H9 (cell line): Measurements from ENCODE around the gene EDARADD. TPM values are rescaled to one million over a fixed set of nuclear protein-coding genes. Genes with fewer than 3 reads are reported as not detected.

Source experiments
- DNase-seq: peaks from one replicate; pipeline ENCODE4 v3.0.0-alpha.2; 2017
- H2AFZ ChIP-seq: one replicate; pipeline ENCODE4 v1.6.1; 2013; ENCODE audit warnings: mild to moderate bottlenecking, low read length, control low read depth, moderate library complexity
- H2AK5ac ChIP-seq: 2 replicates; pipeline ENCODE4 v1.6.1; 2013; ENCODE audit warnings: low read length, control low read depth, mixed read lengths; ENCODE audit not compliant: insufficient read length
- H2BK120ac ChIP-seq: one replicate; pipeline ENCODE4 v1.6.1; 2013; ENCODE audit warnings: low read depth, mild to moderate bottlenecking, low read length, control low read depth, inconsistent platforms; ENCODE audit not compliant: poor library complexity, severe bottlenecking
- H2BK12ac ChIP-seq: 2 replicates; pipeline ENCODE4 v1.6.1; 2013; ENCODE audit warnings: low read length, control low read depth, mixed read lengths, low read depth; ENCODE audit not compliant: insufficient read length
- H2BK15ac ChIP-seq: 2 replicates; pipeline ENCODE4 v1.6.1; 2013; ENCODE audit warnings: low read depth, low read length, control low read depth
- H2BK20ac ChIP-seq: one replicate; pipeline ENCODE4 v1.6.1; 2013; ENCODE audit warnings: low read depth, mild to moderate bottlenecking, low read length, control low read depth, inconsistent platforms; ENCODE audit not compliant: poor library complexity, severe bottlenecking
- H2BK5ac ChIP-seq: 2 replicates; pipeline ENCODE4 v1.6.1; 2013; ENCODE audit warnings: low read length, control low read depth, mixed read lengths; ENCODE audit not compliant: insufficient read length
- H3K14ac ChIP-seq: 2 replicates; pipeline ENCODE4 v1.6.1; 2013; ENCODE audit warnings: low read length, control low read depth; ENCODE audit not compliant: insufficient read depth
- H3K18ac ChIP-seq: 2 replicates; pipeline ENCODE4 v1.6.1; 2013; ENCODE audit warnings: low read depth, mild to moderate bottlenecking, mixed read lengths, low read length, control low read depth; ENCODE audit not compliant: insufficient read length
- H3K23ac ChIP-seq: 2 replicates; pipeline ENCODE4 v1.6.1; 2013; ENCODE audit warnings: low read length, control low read depth, mixed read lengths, low read depth; ENCODE audit not compliant: insufficient read length
- H3K23me2 ChIP-seq: 2 replicates; pipeline ENCODE4 v1.6.1; 2013; ENCODE audit warnings: low read depth, mild to moderate bottlenecking, mixed read lengths, low read length, control low read depth; ENCODE audit not compliant: insufficient read length, poor library complexity, severe bottlenecking
- H3K27ac ChIP-seq: 2 replicates; pipeline ENCODE4 v1.5.1; 2013; ENCODE audit warnings: low read length, control low read depth, mixed read lengths, low read depth; ENCODE audit not compliant: insufficient read length
- H3K27me3 ChIP-seq: 2 replicates; pipeline ENCODE4 v1.6.1; 2013; ENCODE audit warnings: low read length, control low read depth, inconsistent platforms; ENCODE audit not compliant: insufficient read depth
- H3K4ac ChIP-seq: 2 replicates; pipeline ENCODE4 v1.6.1; 2013; ENCODE audit warnings: low read depth, mild to moderate bottlenecking, control low read depth, inconsistent platforms, low read length, moderate library complexity
- H3K4me1 ChIP-seq: 2 replicates; pipeline ENCODE4 v1.6.1; 2013; ENCODE audit warnings: low read length, control low read depth, inconsistent platforms; ENCODE audit not compliant: insufficient read depth
- H3K4me2 ChIP-seq: 2 replicates; pipeline ENCODE4 v1.6.1; 2013; ENCODE audit warnings: low read length, control low read depth, mixed read lengths; ENCODE audit not compliant: insufficient read length, insufficient read depth
- H3K56ac ChIP-seq: 2 replicates; pipeline ENCODE4 v1.6.1; 2013; ENCODE audit warnings: low read depth, mild to moderate bottlenecking, mixed read lengths, low read length, control low read depth; ENCODE audit not compliant: insufficient read length
- H3K79me1 ChIP-seq: 2 replicates; pipeline ENCODE4 v1.6.1; 2013; ENCODE audit warnings: low read depth, mild to moderate bottlenecking, moderate library complexity, low read length, control low read depth, inconsistent platforms; ENCODE audit not compliant: insufficient read depth, poor library complexity, severe bottlenecking
- H3K79me2 ChIP-seq: 2 replicates; pipeline ENCODE4 v1.6.1; 2013; ENCODE audit warnings: low read length, control low read depth, inconsistent platforms; ENCODE audit not compliant: insufficient read depth
- H3K9ac ChIP-seq: 2 replicates; pipeline ENCODE4 v1.6.1; 2013; ENCODE audit warnings: low read length, control low read depth, mixed read lengths; ENCODE audit not compliant: insufficient read length; ENCODE audit errors: extremely low read depth
- H3K9me3 ChIP-seq: one replicate; pipeline ENCODE4 v1.6.1; 2013; ENCODE audit warnings: low read depth, low read length, inconsistent platforms; ENCODE audit not compliant: control insufficient read depth
- H3T11ph ChIP-seq: one replicate; pipeline ENCODE4 v1.6.1; 2013; ENCODE audit warnings: mild to moderate bottlenecking, low read length, control low read depth, inconsistent platforms
- H4K20me1 ChIP-seq: one replicate; pipeline ENCODE4 v1.6.1; 2013; ENCODE audit not compliant: control insufficient read depth, insufficient read length, insufficient read depth
- H4K5ac ChIP-seq: 2 replicates; pipeline ENCODE4 v1.6.1; 2013; ENCODE audit warnings: low read depth, mild to moderate bottlenecking, mixed read lengths, low read length, control low read depth; ENCODE audit not compliant: insufficient read length
- H4K8ac ChIP-seq: replicated peaks from 2 replicates; pipeline ENCODE4 v1.6.1; 2013; ENCODE audit warnings: low read length, control low read depth, mixed read lengths, low read depth; ENCODE audit not compliant: insufficient read length
- H4K91ac ChIP-seq: 2 replicates; pipeline ENCODE4 v1.6.1; 2013; ENCODE audit warnings: low read depth, mild to moderate bottlenecking, moderate library complexity, mixed read lengths, low read length, control low read depth; ENCODE audit not compliant: insufficient read length
- H3K27ac Mint-ChIP-seq, 3 experiments: 2 replicates in 2 of 3; 3 replicates in 1 of 3; pipeline ENCODE4 v1.8.0; 2020 to 2021; ENCODE audit warnings: mixed read lengths in 3 of 3, mild to moderate bottlenecking in 1 of 3, moderate library complexity in 1 of 3
- H3K27me3 Mint-ChIP-seq: 2 replicates; pipeline ENCODE4 v1.8.0; 2021; ENCODE audit warnings: low read depth, mild to moderate bottlenecking, moderate library complexity, mixed read lengths
- H3K36me3 Mint-ChIP-seq, 3 experiments: 2 replicates in 2 of 3; 3 replicates in 1 of 3; pipeline ENCODE4 v1.8.0; 2020 to 2021; ENCODE audit warnings: low read depth in 3 of 3, mixed read lengths in 3 of 3; ENCODE audit not compliant: insufficient read depth in 1 of 3
- H3K4me1 Mint-ChIP-seq, 2 experiments: 2 replicates each; pipeline ENCODE4 v1.8.0; 2020; ENCODE audit warnings: mixed read lengths in 2 of 2
- H3K4me3 Mint-ChIP-seq, 2 experiments: 2 replicates in 1 of 2; 3 replicates in 1 of 2; pipeline ENCODE4 v1.8.0; 2020 to 2021; ENCODE audit warnings: mild to moderate bottlenecking in 2 of 2, mixed read lengths in 2 of 2, moderate library complexity in 1 of 2
- H3K9me3 Mint-ChIP-seq, 2 experiments: 2 replicates in 1 of 2; 3 replicates in 1 of 2; pipeline ENCODE4 v1.8.0; 2020; ENCODE audit warnings: mild to moderate bottlenecking in 2 of 2, mixed read lengths in 2 of 2, moderate library complexity in 1 of 2
- WGBS: extraction: QIAGEN DNeasy Blood & Tissue Kit; methylation state at CpG from one replicate; pipeline ENCODE4 v1.1.7; 2013; ENCODE audit warnings: missing lambda C conversion rate, low lambda C conversion rate, mixed read lengths; ENCODE audit not compliant: insufficient read length; ENCODE audit errors: extremely low coverage; 5-methylcytosine and 5-hydroxymethylcytosine counted together
- total RNA-seq: library from RNA; stranded (reverse); gene quantifications from 2 replicates; pipeline ENCODE4 v1.2.1, GENCODE V29; 2021
- TF ChIP-seq, protein P1 (sequence below): fragments of 200-600 bp; sonication (generic); conservative IDR thresholded peaks from 3 replicates; pipeline ENCODE4 v1.8.0; 2021; ENCODE audit warnings: antibody characterized with exemption, mild to moderate bottlenecking

Gene EDARADD
- total RNA-seq, 1 experiment from 2014 or later = 3.8 TPM

DNA sequence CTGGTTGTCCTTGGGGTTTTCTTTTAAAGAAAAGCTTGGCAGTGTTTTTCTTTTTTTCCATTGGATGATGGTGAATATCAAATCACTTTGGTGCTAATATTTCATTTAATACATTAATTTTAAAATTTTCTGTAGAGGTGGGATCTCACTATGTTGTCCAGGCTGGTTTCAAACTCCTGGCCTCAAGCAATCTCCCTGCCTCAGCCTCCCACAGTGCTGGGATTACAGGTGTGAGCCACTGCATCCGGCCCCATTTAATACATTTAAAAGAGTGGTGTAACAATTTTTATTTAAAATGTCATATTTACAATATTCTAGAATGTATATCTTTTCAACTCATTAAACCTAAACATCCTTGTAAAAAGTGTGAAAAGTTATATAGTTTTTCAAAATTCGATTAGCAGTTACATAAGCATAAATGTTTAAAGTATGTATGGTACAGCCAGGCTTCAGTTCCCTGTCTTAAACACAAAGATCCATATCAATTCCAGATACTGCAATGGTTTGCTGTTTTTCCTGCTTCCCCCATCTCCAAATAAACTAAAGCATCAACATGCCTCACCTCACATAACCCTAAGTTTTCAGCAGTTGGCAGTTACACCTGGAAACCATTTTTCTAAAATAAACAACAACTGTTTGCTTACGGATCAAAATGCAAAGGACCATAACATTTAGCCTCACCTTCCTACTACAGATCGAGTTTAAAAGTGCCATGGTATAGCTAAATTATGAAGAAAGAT lies 120.8 kb downstream of the EDARADD start:
- Histone ChIP-seq H2BK120ac (no peak overlapping the region), H3K79me1 (no peaks in the 10 kb centered on the region), H3K4me2 (no peak overlapping the region), H3K56ac (no peak overlapping the region), H2BK20ac (no peak overlapping the region), H2BK15ac (no peak overlapping the region), H3K9me3 (no peaks in the 10 kb centered on the region), H4K20me1 (no peaks in the 10 kb centered on the region), H4K91ac (no peak overlapping the region), H3K4me1 (no peaks in the 10 kb centered on the region), H3K9ac (no peak overlapping the region), H2AFZ (no peak overlapping the region), H3K23ac (no peak overlapping the region), H3K18ac (no peak overlapping the region), H2BK12ac (no peak overlapping the region), H3T11ph (no peak overlapping the region), H4K8ac (no peak overlapping the region), H3K27ac (no peak overlapping the region), H2AK5ac (no peak overlapping the region), H3K14ac (no peak overlapping the region), H3K27me3 (no peaks in the 10 kb centered on the region), H2BK5ac (no peak overlapping the region), H3K79me2 (no peaks in the 10 kb centered on the region), H3K4ac (no peak overlapping the region), H4K5ac (no peak overlapping the region), H3K23me2 (no peaks in the 10 kb centered on the region)
- Mint-ChIP-seq H3K9me3 (no peaks in the 10 kb centered on the region), H3K36me3 (no peaks in the 10 kb centered on the region), H3K4me3 (no peak overlapping the region), H3K4me1 (peaks cover 12 to 13% of the 10 kb centered on the region in 2 experiments), H3K27ac (no peak overlapping the region; a peak in 1 of 7 replicates), H3K27me3 (no peaks in the 10 kb centered on the region)
- no CpG with 5 or more reads among the region's 4 CpGs for WGBS
- TF ChIP-seq, protein P1, sequence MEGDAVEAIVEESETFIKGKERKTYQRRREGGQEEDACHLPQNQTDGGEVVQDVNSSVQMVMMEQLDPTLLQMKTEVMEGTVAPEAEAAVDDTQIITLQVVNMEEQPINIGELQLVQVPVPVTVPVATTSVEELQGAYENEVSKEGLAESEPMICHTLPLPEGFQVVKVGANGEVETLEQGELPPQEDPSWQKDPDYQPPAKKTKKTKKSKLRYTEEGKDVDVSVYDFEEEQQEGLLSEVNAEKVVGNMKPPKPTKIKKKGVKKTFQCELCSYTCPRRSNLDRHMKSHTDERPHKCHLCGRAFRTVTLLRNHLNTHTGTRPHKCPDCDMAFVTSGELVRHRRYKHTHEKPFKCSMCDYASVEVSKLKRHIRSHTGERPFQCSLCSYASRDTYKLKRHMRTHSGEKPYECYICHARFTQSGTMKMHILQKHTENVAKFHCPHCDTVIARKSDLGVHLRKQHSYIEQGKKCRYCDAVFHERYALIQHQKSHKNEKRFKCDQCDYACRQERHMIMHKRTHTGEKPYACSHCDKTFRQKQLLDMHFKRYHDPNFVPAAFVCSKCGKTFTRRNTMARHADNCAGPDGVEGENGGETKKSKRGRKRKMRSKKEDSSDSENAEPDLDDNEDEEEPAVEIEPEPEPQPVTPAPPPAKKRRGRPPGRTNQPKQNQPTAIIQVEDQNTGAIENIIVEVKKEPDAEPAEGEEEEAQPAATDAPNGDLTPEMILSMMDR = no peak
- no peak for DNase-seq
